Measurements from ENCODE around the gene KRTAP10-7.

- TF ChIP-seq CTCF (conservative IDR thresholded peaks at IDR 0.05) (no peak), ZFX (IDR thresholded peaks at IDR 0.05) (no peak)
Observed at GRCh38 chr21:44614161-44614631, 13.8 kb downstream of the KRTAP10-7 start.
